ENCODE measurements around the gene RGS7.

RGS7 gene

DNA sequence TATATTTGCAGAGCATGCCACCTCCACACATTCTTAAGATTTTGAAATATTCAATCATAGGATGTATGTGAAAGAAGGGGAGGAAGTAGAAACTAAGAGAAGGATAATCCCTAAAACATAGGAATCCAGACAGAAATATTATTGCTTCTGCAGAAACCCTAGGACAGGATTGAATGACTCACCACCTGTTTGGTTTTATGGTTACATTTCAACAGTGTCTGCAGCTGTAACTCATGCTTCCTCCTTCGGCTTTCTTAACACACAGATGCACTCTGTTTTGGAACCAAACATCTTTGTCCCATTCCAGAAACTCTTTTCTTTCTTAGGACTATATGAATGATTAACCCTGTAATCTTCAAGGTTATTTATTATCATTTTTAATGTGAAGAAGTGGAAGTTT lies 20.7 kb downstream of the RGS7 start:
- H3K4me3 ChIP-seq (replicated peaks; ENCODE audit: low read depth, low read length) = no peak overlapping the region
- TF ChIP-seq, protein P1, sequence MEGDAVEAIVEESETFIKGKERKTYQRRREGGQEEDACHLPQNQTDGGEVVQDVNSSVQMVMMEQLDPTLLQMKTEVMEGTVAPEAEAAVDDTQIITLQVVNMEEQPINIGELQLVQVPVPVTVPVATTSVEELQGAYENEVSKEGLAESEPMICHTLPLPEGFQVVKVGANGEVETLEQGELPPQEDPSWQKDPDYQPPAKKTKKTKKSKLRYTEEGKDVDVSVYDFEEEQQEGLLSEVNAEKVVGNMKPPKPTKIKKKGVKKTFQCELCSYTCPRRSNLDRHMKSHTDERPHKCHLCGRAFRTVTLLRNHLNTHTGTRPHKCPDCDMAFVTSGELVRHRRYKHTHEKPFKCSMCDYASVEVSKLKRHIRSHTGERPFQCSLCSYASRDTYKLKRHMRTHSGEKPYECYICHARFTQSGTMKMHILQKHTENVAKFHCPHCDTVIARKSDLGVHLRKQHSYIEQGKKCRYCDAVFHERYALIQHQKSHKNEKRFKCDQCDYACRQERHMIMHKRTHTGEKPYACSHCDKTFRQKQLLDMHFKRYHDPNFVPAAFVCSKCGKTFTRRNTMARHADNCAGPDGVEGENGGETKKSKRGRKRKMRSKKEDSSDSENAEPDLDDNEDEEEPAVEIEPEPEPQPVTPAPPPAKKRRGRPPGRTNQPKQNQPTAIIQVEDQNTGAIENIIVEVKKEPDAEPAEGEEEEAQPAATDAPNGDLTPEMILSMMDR (IDR thresholded peaks at IDR 0.05; ENCODE audit: low read depth, low read length, missing control alignments) = no peak
- no peak for DNase-seq (ENCODE audit: extremely low read depth, low read depth)

DNA sequence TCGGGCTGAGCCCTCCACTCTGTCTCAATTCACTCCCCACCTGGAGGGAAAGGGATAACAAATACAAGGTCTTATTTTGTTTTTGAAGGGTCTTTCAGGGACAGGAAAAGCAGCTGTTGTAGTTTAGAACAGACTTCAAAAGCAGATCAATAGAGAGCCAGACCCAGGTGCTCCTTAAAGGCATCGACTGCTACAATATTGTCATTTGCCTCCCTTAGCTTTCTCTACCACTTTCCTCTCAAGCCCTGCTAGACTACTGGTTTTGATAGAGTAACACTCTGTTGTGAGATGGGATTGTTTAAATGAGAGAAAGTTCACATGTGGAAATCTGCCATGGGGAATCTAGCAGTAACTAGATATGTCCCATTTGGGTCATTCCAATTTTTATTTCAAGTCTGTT lies 24.0 kb downstream of the RGS7 start:
- TF ChIP-seq, protein P1 (IDR thresholded peaks at IDR 0.05; ENCODE audit: low read depth, low read length, missing control alignments) = no peak
- no peak for DNase-seq (ENCODE audit: extremely low read depth, low read depth)
- H3K4me3 ChIP-seq (replicated peaks; ENCODE audit: low read depth, low read length) = no peak overlapping the region

DNA sequence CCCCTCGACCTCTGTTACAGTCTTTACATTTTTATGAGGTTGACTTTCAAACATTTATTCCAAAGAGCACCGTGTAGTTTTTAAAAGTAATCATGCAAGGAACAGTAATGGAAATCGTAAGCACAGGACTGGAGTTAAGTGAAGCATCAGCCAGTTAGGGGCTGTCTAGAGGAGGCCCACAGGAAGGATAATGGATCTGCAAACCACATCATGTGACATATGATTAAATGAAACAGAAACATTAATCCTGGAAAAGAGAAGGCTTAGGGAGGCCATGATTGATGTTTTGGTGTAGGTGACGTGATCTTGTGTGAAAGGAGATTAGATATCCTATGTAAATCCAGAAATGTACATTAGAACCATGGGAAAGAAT lies 25.0 kb downstream of the RGS7 start:
- DNase-seq (ENCODE audit: extremely low read depth, low read depth) = no peak
- TF ChIP-seq, protein P1 (IDR thresholded peaks at IDR 0.05; ENCODE audit: low read depth, low read length, missing control alignments) = no peak

DNA sequence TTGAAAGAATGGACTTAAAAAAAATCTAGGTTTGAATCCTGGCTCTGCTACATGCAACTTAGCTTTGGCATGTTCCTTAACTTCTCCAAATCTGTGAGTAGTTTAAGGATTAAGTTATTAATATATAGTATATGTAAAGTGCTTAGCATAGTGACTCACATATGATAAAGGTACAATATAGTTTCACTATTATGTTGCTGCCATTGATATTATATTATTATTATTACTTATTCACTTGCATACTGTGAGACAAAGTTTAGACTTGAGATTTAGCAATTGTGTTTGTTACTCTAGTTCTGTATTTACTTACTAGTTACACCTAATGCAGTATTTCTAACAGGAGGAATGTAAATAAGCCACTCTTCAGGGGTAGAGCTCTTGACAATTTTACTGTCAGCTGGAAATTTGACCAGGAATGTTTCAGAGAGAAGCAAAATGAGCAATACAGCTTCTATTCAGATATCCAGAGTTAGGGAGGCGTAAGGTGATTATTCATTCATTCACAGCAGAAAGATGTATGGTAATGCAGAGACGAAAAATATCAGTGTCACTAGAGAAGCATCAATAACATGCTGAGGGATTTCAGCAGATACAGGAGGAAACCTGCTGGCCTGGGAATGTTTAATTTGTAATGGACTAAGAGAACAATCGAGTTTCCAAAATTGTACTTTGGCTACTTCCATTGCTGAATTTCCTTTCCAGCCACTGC lies 25.5 kb downstream of the RGS7 start:
- DNase-seq (ENCODE audit: extremely low read depth, low read depth) = no peak
- no peak overlapping the region for H3K4me3 ChIP-seq (replicated peaks; ENCODE audit: low read depth, low read length)
- TF ChIP-seq, protein P1 (IDR thresholded peaks at IDR 0.05; ENCODE audit: low read depth, low read length, missing control alignments) = no peak

More for the DNA sequence above, 25.0 kb downstream of the RGS7 start:
- no peak overlapping the region for H3K4me3 ChIP-seq (replicated peaks; ENCODE audit: low read depth, low read length)

DNA sequence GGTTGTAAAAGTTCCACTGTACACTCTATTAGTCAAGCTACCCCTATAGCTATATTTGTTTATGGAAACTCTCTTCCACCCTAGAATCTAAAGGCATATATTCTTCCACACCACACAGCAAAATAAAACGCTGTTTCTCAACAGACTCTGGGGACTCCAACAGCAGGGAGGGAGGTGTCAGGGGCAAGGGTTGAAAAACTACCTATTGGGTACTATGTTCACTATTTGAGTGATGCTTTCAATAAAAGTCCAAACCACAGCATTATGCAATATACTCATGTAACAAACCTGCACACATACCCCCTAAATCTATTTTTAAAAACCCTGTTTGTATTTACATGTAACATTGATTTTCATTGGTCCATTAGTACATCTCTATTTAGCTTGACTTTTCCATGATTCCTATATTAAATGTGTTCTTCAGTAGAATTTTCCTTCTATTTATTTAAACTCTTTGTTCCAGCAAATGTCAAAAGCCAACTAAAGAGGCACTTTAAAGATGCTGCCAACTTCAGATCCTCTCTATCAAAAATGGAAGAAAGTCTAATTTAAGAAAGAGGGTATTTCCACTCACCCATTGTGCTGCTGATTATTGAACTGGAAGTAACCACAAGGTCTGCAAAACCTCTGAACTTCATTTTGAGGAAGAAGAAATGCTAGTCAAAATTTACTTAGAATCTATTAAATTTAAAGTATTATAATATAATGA lies 26.2 kb downstream of the RGS7 start:
- no peak overlapping the region for H3K4me3 ChIP-seq (replicated peaks; ENCODE audit: low read depth, low read length)
- TF ChIP-seq, protein P1 (IDR thresholded peaks at IDR 0.05; ENCODE audit: low read depth, low read length, missing control alignments) = no peak

DNA sequence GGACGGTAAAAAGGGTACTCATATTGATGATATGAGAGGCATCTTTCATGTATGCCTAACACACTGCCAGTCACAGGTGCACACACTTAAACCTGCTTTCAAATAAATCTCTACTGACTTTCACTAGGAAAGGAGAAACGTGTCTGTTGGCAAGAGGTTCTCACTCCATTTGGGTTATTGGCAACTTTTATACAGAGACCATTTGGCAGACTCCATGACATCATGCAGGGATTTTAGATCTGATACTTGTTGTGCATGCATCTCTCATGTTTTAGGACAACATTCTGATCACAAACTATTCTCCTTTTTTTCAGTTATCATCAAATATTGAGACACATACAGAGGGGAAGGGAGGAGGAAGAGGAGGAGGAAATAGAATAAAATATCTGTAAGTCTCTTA lies 31.5 kb downstream of the RGS7 start:
- TF ChIP-seq, protein P1 (IDR thresholded peaks at IDR 0.05; ENCODE audit: low read depth, low read length, missing control alignments) = no peak
- no peak for DNase-seq (ENCODE audit: extremely low read depth, low read depth)
- no peak overlapping the region for H3K4me3 ChIP-seq (replicated peaks; ENCODE audit: low read depth, low read length)

More for the DNA sequence above, 26.2 kb downstream of the RGS7 start:
- DNase-seq (ENCODE audit: extremely low read depth, low read depth) = no peak

All from HFF-Myc (cell line).